LHCN-M2 (cell line): Measurements from ENCODE around the gene PHB1. TPM values are rescaled to one million over a fixed set of nuclear protein-coding genes. Genes with fewer than 3 reads are reported as not detected.

Source experiments
- total RNA-seq: library from RNA; depleted of rRNA; stranded (reverse); fragments of >200 nt; gene quantifications from 2 replicates; pipeline ENCODE4 v1.2.3, GENCODE V29; 2014; rRNA removed

The PHB1 gene
- total RNA-seq, 1 experiment from 2014 or later: 201 TPM

Other genes with a start within 250 kb of the PHB1 start
- gene GNGT2, start 204.3 kb downstream of the PHB1 start, total RNA-seq: not detected in 2 replicates
- 0.19 TPM in 1 of 2 replicates, not detected in the other for gene ABI3, start 204.2 kb downstream of the PHB1 start, total RNA-seq
- gene PHOSPHO1, start 184.1 kb downstream of the PHB1 start, total RNA-seq: 0.13 and 0.23 TPM in 2 replicates
- 9.8 and 11.0 TPM in 2 replicates for gene ZNF652, start 52.6 kb downstream of the PHB1 start, total RNA-seq
- 25.4 and 40.2 TPM in 2 replicates for gene NGFR, start 80.4 kb upstream of the PHB1 start, total RNA-seq
- gene NXPH3, start 161.0 kb upstream of the PHB1 start, total RNA-seq: 0.06 and 0.19 TPM in 2 replicates